Esophagus mucosa (tissue), 1 donor: ENCODE measurements around the gene PRKN. TPM values are rescaled to one million over a fixed set of nuclear protein-coding genes. Genes with fewer than 3 reads are reported as not detected.
"Not testable (repeated sequence)": the region's sequence is repeated elsewhere in the genome, so short reads cannot be mapped to it uniquely, and the experiment has no call there.

Experiments used
- ATAC-seq: fragments of 200-7000 bp; cut with Tn5 transposase; one replicate; pipeline ENCODE4 v1.9.1; 2020
- total RNA-seq: library from RNA; stranded (reverse); gene quantifications from one replicate; pipeline ENCODE4 v1.2.4, GENCODE V29; 2023
- donor health status: DM: yes; HTN: yes; CAD: no.

The PRKN gene
- total RNA-seq, 1 donor from 2014 or later, result 2.4 TPM

- no peak for ATAC-seq
These were observed 1205.3 kb downstream of the PRKN start for GRCh38 chr6:161522276-161522675.

GRCh38 chr6:161511447-161512095, 1216.0 kb downstream of the PRKN start:
- no peak for ATAC-seq

GRCh38 chr6:161508341-161508740, 1219.2 kb downstream of the PRKN start:
- no peak for ATAC-seq

GRCh38 chr6:161507375-161507774, 1220.2 kb downstream of the PRKN start:
- no peak for ATAC-seq

GRCh38 chr6:161503570-161503969, 1224.0 kb downstream of the PRKN start:
- no peak for ATAC-seq

GRCh38 chr6:161498881-161499280, 1228.7 kb downstream of the PRKN start:
- no peak for ATAC-seq

- ATAC-seq, result peak; percentile 46
These were observed 1229.2 kb downstream of the PRKN start for GRCh38 chr6:161498359-161498758.

- no peak for ATAC-seq
These were observed 1230.6 kb downstream of the PRKN start for GRCh38 chr6:161496941-161497340.

- not testable (repeated sequence) for ATAC-seq
These were observed 1231.3 kb downstream of the PRKN start for GRCh38 chr6:161496271-161496670.

GRCh38 chr6:161494566-161494965, 1233.0 kb downstream of the PRKN start:
- ATAC-seq, result no peak

- no peak for ATAC-seq
These were observed 1233.9 kb downstream of the PRKN start for GRCh38 chr6:161493576-161494118.

GRCh38 chr6:161489626-161490306, 1237.8 kb downstream of the PRKN start:
- ATAC-seq, result no peak

GRCh38 chr6:161487694-161488093, 1239.9 kb downstream of the PRKN start:
- no peak for ATAC-seq

- no peak for ATAC-seq
These were observed 1240.4 kb downstream of the PRKN start for GRCh38 chr6:161487217-161487531.

- ATAC-seq, result peak; percentile 98
These were observed 1241.0 kb downstream of the PRKN start for GRCh38 chr6:161486361-161487216.

- ATAC-seq, result no peak
These were observed 1245.1 kb downstream of the PRKN start for GRCh38 chr6:161482517-161482858.

- no peak for ATAC-seq
These were observed 1245.6 kb downstream of the PRKN start for GRCh38 chr6:161481786-161482516.

- ATAC-seq, result no peak
These were observed 1247.0 kb downstream of the PRKN start for GRCh38 chr6:161480421-161481155.

- no peak for ATAC-seq
These were observed 1248.2 kb downstream of the PRKN start for GRCh38 chr6:161479376-161479775.

GRCh38 chr6:161477876-161478425, 1249.6 kb downstream of the PRKN start:
- ATAC-seq, result no peak

- ATAC-seq, result no peak
These were observed 1250.9 kb downstream of the PRKN start for GRCh38 chr6:161476711-161477110.

- no peak for ATAC-seq
These were observed 1262.2 kb downstream of the PRKN start for GRCh38 chr6:161465403-161465802.
